Daoy (cell line): ENCODE data around the gene CDK5. TPM values are rescaled to one million over a fixed set of nuclear protein-coding genes. Genes with fewer than 3 reads are reported as not detected.

ENCODE experiments used
- DNase-seq: peaks from one replicate; pipeline ENCODE4 v3.0.0-alpha.2; 2015; ENCODE audit warnings: low read depth
- total RNA-seq: library from RNA; depleted of rRNA; stranded (reverse); fragments of >200 nt; shearing (Covaris generic); gene quantifications from 2 replicates; pipeline ENCODE4 v1.2.3, GENCODE V29; 2014

The CDK5 gene
- total RNA-seq, 1 experiment from 2014 or later: 63.8 TPM

GRCh38 chr7:151087245-151088018, 29.7 kb upstream of the CDK5 start:
- peak; percentile 78 for DNase-seq

DNA sequence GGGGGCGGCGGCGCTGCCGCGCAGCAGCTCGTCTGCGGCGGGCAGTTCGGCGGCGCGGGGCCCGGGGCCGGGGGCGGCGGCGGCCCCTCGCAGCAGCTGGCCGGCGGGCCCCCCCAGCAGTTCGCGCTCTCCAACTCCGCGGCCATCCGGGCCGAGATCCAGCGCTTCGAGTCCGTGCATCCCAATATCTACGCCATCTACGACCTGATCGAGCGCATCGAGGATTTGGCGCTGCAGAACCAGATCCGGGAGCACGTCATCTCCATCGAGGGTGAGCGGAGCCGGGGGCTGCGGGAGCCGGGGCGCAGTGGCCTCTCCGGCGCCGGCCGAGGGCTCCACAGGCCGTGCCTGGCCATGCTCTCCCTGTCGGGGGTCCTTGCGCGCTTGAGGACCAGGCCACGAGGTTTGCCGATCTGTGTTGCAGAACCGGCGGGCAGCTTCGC, 29.1 kb upstream of the CDK5 start:
- DNase-seq: peak; percentile 65

DNA sequence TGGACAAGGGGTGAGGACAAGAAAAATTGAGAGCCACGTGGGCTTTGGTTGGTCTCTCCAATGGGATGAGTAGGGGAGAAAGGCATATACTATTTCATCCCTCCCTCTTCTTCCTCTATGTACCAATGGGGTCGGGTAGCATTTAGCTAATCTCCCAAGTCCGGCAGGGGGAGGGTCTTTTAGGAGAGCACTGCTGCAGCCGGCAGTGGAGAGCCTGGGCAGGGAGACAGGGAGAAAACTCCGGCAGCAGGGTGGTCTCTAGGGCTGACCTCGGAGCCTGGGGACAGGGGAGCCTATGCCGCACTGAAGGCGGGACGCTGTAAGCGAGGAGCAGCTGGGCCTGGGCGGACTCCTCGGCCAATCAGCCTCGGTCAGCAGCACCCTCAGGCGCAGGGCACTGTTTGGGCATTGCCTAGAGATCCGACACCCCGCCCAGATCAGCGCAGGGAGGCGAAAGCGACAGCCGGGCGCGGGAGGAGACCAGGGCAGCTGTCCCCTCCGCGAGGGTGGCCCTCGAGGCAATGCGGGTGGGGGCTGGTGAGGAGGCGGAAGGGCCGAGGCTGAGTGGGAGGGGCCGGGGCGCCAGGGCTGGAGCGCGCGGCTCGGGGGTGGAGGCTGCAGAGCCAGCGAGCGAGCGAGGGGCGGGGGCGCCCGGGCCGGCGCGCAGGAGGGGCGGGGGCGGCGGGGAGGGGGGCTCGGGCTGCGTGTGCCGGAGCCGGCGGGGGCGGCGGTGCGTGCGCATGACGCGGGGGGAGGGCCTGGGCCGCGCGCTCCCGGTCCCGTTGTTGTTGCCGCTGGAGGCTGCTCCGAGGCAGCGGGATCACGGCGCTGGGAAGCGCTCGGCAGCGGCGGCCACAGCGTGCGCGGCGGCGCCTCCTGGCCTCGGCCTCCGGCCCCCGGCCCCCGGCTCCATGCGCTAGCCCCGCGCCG, 28.3 kb upstream of the CDK5 start, which contains the start of gene AGAP3:
Gene AGAP3 (plus strand): TSS at position 785 of the 930 bp plus-strand sequence. CDS start 267 bp downstream, outside the sequence.
- DNase-seq: peak; percentile 91

- no peak for DNase-seq
These were observed 27.6 kb upstream of the CDK5 start for GRCh38 chr7:151085329-151085690.

DNA sequence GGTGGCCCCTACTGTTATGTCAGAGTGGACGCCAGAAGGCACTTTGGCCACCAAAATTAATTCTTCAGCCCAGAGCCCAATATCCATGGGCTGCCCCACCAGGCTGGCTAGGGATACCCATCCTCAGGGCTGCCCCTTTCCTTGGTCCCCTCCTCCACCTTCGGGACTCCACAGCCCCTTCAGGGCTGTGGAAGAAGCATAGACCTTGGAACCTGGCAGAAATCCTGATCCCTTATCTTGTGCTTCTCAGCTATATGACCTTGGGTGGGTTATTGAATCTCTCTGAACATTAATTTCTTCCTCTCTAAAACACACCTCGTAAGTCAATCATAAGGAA, 26.1 kb upstream of the CDK5 start:
- no peak for DNase-seq

DNA sequence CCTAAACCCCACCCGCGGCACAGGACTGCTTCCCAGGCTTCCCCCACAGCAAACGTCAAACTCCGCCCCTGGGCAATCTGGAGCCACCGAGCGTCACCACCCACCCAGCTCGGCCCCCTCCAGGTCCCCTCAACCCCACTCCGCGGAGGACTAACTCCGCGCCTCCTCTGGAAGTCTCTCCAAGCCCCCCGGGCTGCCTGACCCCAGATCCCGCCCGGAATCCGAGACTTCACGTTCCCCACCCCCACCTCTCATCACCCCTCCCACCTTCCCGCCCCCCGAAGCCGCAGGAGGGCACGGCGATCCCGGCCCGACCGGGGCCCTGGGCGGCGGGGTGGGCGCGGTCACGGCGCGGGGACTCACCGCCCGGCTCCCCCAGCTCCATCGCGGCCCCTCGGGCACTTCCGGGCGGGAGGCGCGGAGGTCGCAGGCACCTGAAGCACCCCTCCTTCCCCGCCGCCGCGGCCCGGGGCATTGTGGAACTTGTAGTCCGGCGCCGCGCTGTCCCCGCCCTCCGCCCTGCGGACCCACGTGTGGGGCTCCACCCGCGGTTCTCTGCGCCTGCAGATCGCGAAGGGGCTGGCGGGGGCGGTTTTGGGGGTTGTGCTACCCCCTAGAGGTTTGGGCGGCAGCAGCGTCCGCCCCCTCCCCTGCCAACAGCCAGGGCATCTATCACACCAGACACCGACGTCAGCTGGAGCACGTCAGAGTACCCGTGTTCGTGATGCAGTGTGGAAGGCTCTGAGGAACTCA, 25.6 kb upstream of the CDK5 start, which contains the start of gene TMUB1:
Gene TMUB1 (minus strand): TSS at position 423 of the 753 bp plus-strand sequence. CDS start 930 bp downstream, outside the sequence.
- DNase-seq: peak; percentile 83

GRCh38 chr7:151082141-151083070, 24.7 kb upstream of the CDK5 start:
- no peak for DNase-seq

DNA sequence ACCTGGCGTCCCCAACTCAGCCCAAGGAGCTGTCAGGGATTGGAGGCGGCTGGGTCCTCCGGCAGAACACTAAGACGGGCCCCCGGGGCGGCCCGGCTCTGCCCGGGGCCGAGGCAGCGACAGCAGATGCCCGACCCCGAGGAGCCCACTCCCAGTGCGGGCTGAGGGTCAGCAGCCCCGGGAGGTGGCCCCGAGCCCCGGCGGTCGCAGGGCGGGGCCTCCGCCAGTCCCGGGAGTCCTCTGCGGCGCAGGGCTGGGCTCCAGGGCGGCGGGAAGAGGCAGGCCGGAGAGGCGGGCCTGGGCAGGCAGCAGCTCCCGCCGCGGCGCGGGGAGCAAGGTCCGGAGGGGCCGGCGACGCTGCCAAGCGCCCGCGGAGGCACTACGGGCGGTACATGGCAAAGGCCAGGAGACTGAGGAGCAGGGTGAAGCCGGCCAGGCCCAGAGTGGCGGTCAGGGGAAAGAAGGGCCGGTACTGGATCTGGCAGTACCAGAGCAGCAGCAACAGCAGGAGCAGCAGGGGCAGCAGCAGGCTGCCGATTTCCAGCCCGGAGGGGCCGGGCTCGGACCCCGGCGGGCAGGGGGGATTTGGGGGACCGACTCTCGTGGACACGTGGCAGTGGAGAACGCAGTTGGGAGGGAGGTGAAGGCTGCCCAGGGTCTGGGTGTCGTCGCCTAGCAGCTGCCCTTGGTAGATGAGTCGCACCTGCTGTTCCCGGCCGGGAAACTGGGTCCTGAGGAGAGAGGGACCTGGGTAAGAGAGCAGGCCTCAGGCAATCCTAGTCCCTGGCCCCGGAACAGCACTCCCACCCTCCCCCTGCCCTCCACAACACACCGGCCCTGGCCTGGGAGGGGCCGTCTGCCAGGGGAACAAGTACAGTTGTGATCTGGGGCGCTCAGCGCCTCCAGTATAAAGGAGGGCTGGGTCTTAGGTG, 23.7 kb upstream of the CDK5 start:
- peak; percentile 67 for DNase-seq

GRCh38 chr7:151080522-151081169, 22.9 kb upstream of the CDK5 start, which contains the start of gene FASTK:
Gene FASTK (minus strand): TSS chr7:151080809. CDS start chr7:151080766, 43 bp downstream.
- DNase-seq: peak; percentile 98

GRCh38 chr7:151080067-151080521, 22.4 kb upstream of the CDK5 start:
- peak; percentile 41 for DNase-seq

GRCh38 chr7:151079199-151079910, 21.7 kb upstream of the CDK5 start:
- peak; percentile 5 for DNase-seq

GRCh38 chr7:151078233-151079040, 20.7 kb upstream of the CDK5 start:
- no peak for DNase-seq

DNA sequence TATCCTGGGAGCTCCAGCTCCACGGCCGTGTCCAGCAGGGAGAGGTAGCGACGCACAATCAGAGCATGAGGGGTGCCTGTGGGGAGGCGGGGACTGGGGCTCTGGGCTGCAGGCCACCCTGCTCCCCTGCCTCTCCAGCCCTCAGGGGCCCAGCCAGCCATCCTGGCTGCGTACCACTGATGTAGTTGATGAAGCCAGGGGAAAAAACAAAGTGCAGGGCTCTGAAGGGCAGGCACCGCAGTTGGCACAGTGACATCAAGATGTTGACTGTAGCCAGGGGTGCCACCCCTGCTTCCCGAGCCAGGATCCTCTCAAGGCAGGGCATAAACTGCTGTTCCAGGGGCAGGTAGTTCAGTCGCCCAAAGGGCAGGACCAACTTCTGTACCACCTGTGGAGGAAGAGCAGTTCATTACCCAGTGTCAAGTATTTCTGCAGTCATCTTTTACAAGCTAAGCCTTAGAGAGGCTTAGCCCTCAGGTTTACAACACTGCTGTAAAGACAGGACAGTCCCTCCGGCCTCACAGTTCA, 20.1 kb upstream of the CDK5 start:
- no peak for DNase-seq

DNA sequence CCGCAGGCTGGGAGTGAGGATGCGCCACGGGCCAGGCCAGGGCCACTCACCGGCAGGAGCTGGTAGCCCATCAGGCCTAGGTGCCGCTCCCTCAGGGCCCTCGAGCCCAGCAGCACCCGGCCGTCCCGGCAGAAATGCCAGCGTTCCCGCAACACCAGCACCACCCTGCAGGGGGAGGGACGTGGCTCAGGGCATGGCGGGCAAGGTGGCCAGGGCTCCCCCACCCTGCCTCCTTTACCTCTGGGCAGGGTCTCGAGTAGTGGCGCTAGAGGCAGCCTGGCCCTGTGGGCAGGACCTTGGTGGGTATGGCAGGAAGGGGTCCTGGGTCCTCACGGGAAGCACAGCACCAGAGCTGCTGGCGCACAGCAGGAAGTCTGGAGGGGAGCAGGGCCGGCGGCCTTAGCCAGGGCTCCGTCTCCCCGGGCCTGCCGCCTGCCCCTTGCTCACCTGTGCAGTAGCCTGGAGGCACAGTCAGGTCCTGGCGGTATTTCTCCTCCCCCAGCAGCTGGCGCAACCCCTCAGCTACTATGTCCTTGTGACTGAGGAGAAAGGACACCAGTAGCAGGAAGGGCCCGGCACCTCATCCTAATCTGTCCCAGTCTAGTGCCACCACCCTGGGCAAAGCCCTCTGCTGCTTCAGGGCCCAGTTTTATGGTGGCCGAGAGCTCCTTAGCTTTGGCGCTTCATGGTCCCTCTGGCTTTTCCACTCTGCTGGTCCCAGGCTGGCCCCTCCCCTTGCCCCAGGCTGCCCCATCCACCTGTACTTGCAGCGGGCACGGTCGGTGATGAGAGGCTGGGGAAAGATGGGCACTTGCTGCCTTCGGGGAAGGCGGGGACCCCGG, 19.4 kb upstream of the CDK5 start:
- DNase-seq: peak; percentile 55

DNA sequence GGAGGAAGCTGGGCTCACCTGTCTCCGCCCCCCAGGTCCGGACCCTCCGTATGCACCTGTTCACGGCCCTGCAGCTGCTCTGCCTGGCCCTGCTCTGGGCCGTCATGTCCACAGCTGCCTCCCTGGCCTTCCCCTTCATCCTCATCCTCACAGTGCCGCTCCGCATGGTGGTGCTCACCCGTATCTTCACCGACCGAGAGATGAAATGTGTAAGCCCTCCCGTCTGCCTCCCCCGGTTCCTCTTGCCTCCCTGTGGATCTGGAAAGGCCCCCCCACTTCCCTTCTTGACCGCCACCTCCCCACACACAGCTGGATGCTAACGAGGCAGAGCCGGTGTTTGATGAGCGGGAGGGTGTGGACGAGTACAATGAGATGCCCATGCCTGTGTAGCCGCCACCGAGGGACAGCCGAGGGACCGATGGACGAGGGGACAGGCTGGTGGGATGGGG, 18.3 kb upstream of the CDK5 start:
- no peak for DNase-seq

- no peak for DNase-seq
These were observed 17.9 kb upstream of the CDK5 start for GRCh38 chr7:151075662-151075971.
